ENCODE results near the gene CD7. TPM values are rescaled to one million over a fixed set of nuclear protein-coding genes. Genes with fewer than 3 reads are reported as not detected.

Gene CD7
- polyA plus RNA-seq, 1 of the 3 experiments (the other 2 are of a cell fraction): 0.07 TPM

DNA sequence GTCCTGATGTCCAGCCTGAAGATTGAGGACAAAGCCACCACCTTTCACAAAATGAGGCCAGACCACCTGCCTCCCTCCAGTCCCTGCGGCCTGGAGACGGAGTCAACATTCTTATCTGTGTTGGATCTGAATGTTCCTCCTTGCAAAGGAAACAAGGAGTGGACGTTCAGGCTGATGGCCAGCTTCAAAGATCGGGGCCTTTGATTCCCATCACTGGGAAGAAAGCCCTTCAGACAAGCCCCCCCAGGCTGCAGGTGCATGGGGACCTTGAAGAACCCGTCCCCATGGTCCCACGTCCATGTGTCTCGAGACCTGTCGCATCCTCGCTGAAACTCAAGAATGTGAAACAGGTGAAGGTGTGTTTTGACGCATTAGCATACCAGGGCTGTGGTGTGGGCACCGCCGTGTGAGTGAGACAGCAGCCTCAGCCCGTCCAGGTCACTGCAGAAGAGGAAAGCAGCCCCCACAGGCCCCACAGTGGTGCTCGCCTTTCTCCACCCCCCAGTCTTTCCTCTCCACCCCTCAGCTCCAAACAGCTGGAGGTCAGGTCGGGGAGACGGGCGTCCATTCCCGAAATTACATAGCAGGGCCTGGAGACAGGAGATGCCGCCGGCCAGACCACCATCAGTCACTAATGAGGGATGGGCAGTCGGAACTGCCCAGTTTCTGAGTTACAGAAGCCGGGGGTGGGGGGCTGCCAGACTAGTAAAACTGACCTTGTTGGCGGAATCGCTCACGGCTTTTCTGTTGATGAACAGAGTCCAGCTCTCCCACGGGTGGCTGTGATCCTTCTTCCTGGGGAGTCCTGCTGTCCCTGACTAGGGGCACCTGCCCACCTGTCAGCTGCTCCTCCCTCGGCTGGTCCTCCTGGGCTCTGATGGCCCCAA, 43.0 kb downstream of the CD7 start:
- Histone ChIP-seq H2AFZ (ENCODE audit: low read depth) (peak overlapping the region; percentile 90; the same call in 1 of the 2 replicates), H3K27ac (ENCODE audit: low read depth in 2 of 2, low read length in 1 of 2) (peak overlapping the region in 1 of 2 experiments; percentile 66; a peak in 1 of 4 replicates), H3K79me2 (ENCODE audit: insufficient read depth) (peaks cover 44% of the 10 kb centered on the region), H3K4me3 (ENCODE audit: low read depth in 2 of 2, low read length in 1 of 2) (peak overlapping the region; percentile 81 to 90), H3K9me3 (no peaks in the 10 kb centered on the region), H3K9me2 (no peaks in the 10 kb centered on the region), H3K4me2 (peak overlapping the region; percentile 94), H4K20me1 (ENCODE audit: insufficient read depth) (peaks cover 33% of the 10 kb centered on the region), H3K4me1 (ENCODE audit: control insufficient read depth in 1 of 2, insufficient read depth in 2 of 2, low read depth in 1 of 2, low read length in 1 of 2) (peaks cover 24 to 38% of the 10 kb centered on the region in 2 experiments), H3F3A (replicated peaks; ENCODE audit: insufficient read depth) (no peaks in the 10 kb centered on the region), H3K27me3 (ENCODE audit: insufficient read depth) (no peaks in the 10 kb centered on the region), H3K9ac (peak overlapping the region; percentile 98; the same call in 1 of the 2 replicates), H3K36me3 (replicated peaks in 1 of 2; ENCODE audit: control insufficient read depth in 1 of 2, insufficient read depth in 2 of 2, low read length in 1 of 2) (peaks cover 11 to 26% of the 10 kb centered on the region in 2 experiments)
- TF ChIP-seq, protein P1, sequence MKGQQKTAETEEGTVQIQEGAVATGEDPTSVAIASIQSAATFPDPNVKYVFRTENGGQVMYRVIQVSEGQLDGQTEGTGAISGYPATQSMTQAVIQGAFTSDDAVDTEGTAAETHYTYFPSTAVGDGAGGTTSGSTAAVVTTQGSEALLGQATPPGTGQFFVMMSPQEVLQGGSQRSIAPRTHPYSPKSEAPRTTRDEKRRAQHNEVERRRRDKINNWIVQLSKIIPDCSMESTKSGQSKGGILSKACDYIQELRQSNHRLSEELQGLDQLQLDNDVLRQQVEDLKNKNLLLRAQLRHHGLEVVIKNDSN (IDR thresholded peaks at IDR 0.05; ENCODE audit: borderline replicate concordance, low read depth): no peak
- TF ChIP-seq POLR2AphosphoS5 (IDR thresholded peaks at IDR 0.05; ENCODE audit: low read depth, low read length): no peak
- TF ChIP-seq NFIC (IDR thresholded peaks at IDR 0.05; ENCODE audit: borderline replicate concordance): no peak
- TF ChIP-seq RAD21 (IDR thresholded peaks at IDR 0.05; ENCODE audit: low read length): no peak
- TF ChIP-seq TEAD4 (IDR thresholded peaks at IDR 0.05; ENCODE audit: borderline replicate concordance, insufficient read depth): no peak
- TF ChIP-seq, protein P2, sequence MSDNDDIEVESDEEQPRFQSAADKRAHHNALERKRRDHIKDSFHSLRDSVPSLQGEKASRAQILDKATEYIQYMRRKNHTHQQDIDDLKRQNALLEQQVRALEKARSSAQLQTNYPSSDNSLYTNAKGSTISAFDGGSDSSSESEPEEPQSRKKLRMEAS (IDR thresholded peaks at IDR 0.05; ENCODE audit: low read depth): no peak
- no peak for TF ChIP-seq TAF1 (IDR thresholded peaks at IDR 0.05; ENCODE audit: borderline replicate concordance, low read depth, low read length)
- no peak; the same call in 1 of the 2 replicates for TF ChIP-seq GATA2 (CRISPR knock-in tag; IDR thresholded peaks at IDR 0.05)
- TF ChIP-seq YY1 (IDR thresholded peaks at IDR 0.05; ENCODE audit: low read depth): no peak
- TF ChIP-seq, protein P3, sequence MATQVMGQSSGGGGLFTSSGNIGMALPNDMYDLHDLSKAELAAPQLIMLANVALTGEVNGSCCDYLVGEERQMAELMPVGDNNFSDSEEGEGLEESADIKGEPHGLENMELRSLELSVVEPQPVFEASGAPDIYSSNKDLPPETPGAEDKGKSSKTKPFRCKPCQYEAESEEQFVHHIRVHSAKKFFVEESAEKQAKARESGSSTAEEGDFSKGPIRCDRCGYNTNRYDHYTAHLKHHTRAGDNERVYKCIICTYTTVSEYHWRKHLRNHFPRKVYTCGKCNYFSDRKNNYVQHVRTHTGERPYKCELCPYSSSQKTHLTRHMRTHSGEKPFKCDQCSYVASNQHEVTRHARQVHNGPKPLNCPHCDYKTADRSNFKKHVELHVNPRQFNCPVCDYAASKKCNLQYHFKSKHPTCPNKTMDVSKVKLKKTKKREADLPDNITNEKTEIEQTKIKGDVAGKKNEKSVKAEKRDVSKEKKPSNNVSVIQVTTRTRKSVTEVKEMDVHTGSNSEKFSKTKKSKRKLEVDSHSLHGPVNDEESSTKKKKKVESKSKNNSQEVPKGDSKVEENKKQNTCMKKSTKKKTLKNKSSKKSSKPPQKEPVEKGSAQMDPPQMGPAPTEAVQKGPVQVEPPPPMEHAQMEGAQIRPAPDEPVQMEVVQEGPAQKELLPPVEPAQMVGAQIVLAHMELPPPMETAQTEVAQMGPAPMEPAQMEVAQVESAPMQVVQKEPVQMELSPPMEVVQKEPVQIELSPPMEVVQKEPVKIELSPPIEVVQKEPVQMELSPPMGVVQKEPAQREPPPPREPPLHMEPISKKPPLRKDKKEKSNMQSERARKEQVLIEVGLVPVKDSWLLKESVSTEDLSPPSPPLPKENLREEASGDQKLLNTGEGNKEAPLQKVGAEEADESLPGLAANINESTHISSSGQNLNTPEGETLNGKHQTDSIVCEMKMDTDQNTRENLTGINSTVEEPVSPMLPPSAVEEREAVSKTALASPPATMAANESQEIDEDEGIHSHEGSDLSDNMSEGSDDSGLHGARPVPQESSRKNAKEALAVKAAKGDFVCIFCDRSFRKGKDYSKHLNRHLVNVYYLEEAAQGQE (IDR thresholded peaks at IDR 0.05; ENCODE audit: low read depth, low read length): no peak
- TF ChIP-seq, protein P4, sequence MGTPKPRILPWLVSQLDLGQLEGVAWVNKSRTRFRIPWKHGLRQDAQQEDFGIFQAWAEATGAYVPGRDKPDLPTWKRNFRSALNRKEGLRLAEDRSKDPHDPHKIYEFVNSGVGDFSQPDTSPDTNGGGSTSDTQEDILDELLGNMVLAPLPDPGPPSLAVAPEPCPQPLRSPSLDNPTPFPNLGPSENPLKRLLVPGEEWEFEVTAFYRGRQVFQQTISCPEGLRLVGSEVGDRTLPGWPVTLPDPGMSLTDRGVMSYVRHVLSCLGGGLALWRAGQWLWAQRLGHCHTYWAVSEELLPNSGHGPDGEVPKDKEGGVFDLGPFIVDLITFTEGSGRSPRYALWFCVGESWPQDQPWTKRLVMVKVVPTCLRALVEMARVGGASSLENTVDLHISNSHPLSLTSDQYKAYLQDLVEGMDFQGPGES (IDR thresholded peaks at IDR 0.05; ENCODE audit: low read depth, low read length): no peak
- TF ChIP-seq ELF1 (IDR thresholded peaks at IDR 0.05): no peak
- no peak for TF ChIP-seq CHD2 (IDR thresholded peaks at IDR 0.05; ENCODE audit: low read length, partially characterized antibody)
- TF ChIP-seq, protein P5, sequence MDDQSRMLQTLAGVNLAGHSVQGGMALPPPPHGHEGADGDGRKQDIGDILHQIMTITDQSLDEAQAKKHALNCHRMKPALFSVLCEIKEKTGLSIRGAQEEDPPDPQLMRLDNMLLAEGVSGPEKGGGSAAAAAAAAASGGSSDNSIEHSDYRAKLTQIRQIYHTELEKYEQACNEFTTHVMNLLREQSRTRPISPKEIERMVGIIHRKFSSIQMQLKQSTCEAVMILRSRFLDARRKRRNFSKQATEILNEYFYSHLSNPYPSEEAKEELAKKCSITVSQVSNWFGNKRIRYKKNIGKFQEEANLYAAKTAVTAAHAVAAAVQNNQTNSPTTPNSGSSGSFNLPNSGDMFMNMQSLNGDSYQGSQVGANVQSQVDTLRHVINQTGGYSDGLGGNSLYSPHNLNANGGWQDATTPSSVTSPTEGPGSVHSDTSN (IDR thresholded peaks at IDR 0.05): no peak
- TF ChIP-seq TCF12 (IDR thresholded peaks at IDR 0.05): no peak
- no peak for TF ChIP-seq RCOR1 (IDR thresholded peaks at IDR 0.05; ENCODE audit: low read length)
- no peak for TF ChIP-seq EP300 (IDR thresholded peaks at IDR 0.05; ENCODE audit: borderline replicate concordance in 1 of 2, low read depth in 1 of 2, low read length in 1 of 2)
- TF ChIP-seq, protein P6, sequence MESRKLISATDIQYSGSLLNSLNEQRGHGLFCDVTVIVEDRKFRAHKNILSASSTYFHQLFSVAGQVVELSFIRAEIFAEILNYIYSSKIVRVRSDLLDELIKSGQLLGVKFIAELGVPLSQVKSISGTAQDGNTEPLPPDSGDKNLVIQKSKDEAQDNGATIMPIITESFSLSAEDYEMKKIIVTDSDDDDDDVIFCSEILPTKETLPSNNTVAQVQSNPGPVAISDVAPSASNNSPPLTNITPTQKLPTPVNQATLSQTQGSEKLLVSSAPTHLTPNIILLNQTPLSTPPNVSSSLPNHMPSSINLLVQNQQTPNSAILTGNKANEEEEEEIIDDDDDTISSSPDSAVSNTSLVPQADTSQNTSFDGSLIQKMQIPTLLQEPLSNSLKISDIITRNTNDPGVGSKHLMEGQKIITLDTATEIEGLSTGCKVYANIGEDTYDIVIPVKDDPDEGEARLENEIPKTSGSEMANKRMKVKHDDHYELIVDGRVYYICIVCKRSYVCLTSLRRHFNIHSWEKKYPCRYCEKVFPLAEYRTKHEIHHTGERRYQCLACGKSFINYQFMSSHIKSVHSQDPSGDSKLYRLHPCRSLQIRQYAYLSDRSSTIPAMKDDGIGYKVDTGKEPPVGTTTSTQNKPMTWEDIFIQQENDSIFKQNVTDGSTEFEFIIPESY (IDR thresholded peaks at IDR 0.05; ENCODE audit: borderline replicate concordance, low read depth): no peak
- no peak for TF ChIP-seq SMC3 (IDR thresholded peaks at IDR 0.05; ENCODE audit: low read depth, low read length)
- TF ChIP-seq MXI1 (IDR thresholded peaks at IDR 0.05; ENCODE audit: low read depth, low read length): no peak
- ChIA-PET POLR2A (interaction anchor here (2.2 to 2.3 kb wide), 2 partner anchors 9 to 18 kb away, joined by 15 to 21 read pairs; no protein-coding TSS in a partner anchor), CTCF (interaction anchor here (0.5 to 3.2 kb wide), 9 partner anchors 9 to 315 kb away, joined by 3 to 13 read pairs (median 4); no protein-coding TSS in a partner anchor)
- WGBS (ENCODE audit: low lambda C conversion rate): 70% methylated on average over 23 of the region's 27 CpGs
- no peak for DNase-seq

Data from SK-N-SH (cell line).